Right lobe of liver (tissue), 6 donors: ENCODE data around the gene SRSF7. TPM values are rescaled to one million over a fixed set of nuclear protein-coding genes. Genes with fewer than 3 reads are reported as not detected.

Experiments used
- ATAC-seq, 4 donors: fragments of 200-7000 bp; cut with Tn5 transposase; one replicate each; pipeline ENCODE4 v1.9.1; 2020; ENCODE audit warnings: mild to moderate bottlenecking in 4 of 4, moderate library complexity in 4 of 4
- DNase-seq, 3 donors: peaks; one replicate each; pipeline ENCODE4 v3.0.0-alpha.2; 2020
- H3K27ac ChIP-seq, 3 donors: fragments of 200-600 bp; one replicate each; pipeline ENCODE4 v1.8.0; 2022
- H3K27me3 ChIP-seq, 2 donors: fragments of 200-600 bp; one replicate each; pipeline ENCODE4 v1.8.0; 2022
- H3K36me3 ChIP-seq, 4 donors: fragments of 200-600 bp; sonication (generic) in 1 of 4; one replicate each; pipeline versions ENCODE4 v1.5.1 to v1.8.0; 2017 to 2022; ENCODE audit warnings: control low read depth in 1 of 4
- H3K4me1 ChIP-seq, 4 donors: fragments of 200-600 bp; sonication (generic) in 1 of 4; one replicate each; pipeline versions ENCODE4 v1.5.1 to v1.8.0; 2017 to 2022; ENCODE audit warnings: control low read depth in 1 of 4
- H3K4me3 ChIP-seq, 3 donors: fragments of 200-600 bp; one replicate each; pipeline ENCODE4 v1.8.0; 2022
- H3K9me3 ChIP-seq, 4 donors: fragments of 200-600 bp; sonication (generic) in 1 of 4; one replicate each; pipeline versions ENCODE4 v1.5.1 to v1.8.0; 2017 to 2022; ENCODE audit warnings: control low read depth in 1 of 4
- POLR2A ChIP-seq: fragments of 450-650 bp; IDR thresholded peaks from one replicate; pipeline ENCODE4 v1.6.1; 2017; ENCODE audit warnings: antibody characterized with exemption, mild to moderate bottlenecking
- WGBS: methylation state at CpG from one replicate; pipeline ENCODE4 v1.1.6; 2018; ENCODE audit warnings: low coverage, low lambda C conversion rate; ENCODE audit not compliant: insufficient coverage; ENCODE audit errors: missing lambda C conversion rate; 5-methylcytosine and 5-hydroxymethylcytosine counted together
- intact Hi-C, 2 donors: fragments of 100-400 bp; cut with DNase I; formaldehyde crosslinking; loops; one replicate each; pipeline versions ENCODE4 v1.11.2 to v1.14.1; 2022
- total RNA-seq, 6 experiments: library from RNA; depleted of rRNA in 2 of 6; stranded (reverse); fragments of >200 nt in 2 of 6; fragmentation: NEBNext Ultra II Directional in 3 of 6; extraction: Animal tissue kit (Norgen Biotek cat#: 25700) in 3 of 6; gene quantifications; one replicate each; pipeline versions ENCODE4 v1.1.0 to v1.2.4, GENCODE V29; 2016 to 2023
- TF ChIP-seq, protein P1 (sequence below), 4 donors: fragments of 200-600 bp in 3 of 4; fragments of 450-650 bp in 1 of 4; IDR thresholded peaks; one replicate each; pipeline versions ENCODE4 v1.5.1 to v1.8.0; 2016 to 2022; ENCODE audit warnings: antibody characterized with exemption in 4 of 4, mild to moderate bottlenecking in 2 of 4
- donor health status: DM: no; HTN: yes; CAD: no.
- donor health status: DM: no; HTN: no; CAD: no.
- donor health status: DM: no; HTN: no; CAD: no.
- donor health status: DM: no; HTN: yes; CAD: no.
- donor health status: DM: no; HTN: yes; CAD: no.

Gene SRSF7
- total RNA-seq, 6 experiments from 2014 or later = 33.5 to 57.4 (median 44.4) TPM

DNA sequence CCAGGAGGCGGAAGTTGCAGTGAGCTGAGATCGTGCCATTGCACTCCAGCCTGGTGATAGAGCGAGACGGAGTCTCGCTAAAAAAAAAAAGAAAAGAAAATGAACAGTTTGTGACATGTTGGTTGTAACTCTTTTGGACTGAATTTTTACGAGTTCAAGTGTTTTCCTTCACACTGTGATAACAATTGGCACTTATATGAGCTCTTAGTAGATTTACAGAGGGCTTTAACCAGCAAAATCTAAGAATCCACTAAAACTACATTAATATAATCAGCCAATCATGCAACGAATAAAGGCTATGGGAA lies 24.7 kb upstream of the SRSF7 start:
- 83% methylated on average over 6 of the region's 7 CpGs for WGBS
- Histone ChIP-seq H3K9me3 (no peaks in the 10 kb centered on the region), H3K4me3 (no peak overlapping the region), H3K27ac (no peak overlapping the region), H3K36me3 (no peaks in the 10 kb centered on the region), H3K4me1 (peaks cover 0 to 20% (median 8%) of the 10 kb centered on the region in 4 donors), H3K27me3 (no peaks in the 10 kb centered on the region)
- TF ChIP-seq POLR2A = no peak
- TF ChIP-seq, protein P1, sequence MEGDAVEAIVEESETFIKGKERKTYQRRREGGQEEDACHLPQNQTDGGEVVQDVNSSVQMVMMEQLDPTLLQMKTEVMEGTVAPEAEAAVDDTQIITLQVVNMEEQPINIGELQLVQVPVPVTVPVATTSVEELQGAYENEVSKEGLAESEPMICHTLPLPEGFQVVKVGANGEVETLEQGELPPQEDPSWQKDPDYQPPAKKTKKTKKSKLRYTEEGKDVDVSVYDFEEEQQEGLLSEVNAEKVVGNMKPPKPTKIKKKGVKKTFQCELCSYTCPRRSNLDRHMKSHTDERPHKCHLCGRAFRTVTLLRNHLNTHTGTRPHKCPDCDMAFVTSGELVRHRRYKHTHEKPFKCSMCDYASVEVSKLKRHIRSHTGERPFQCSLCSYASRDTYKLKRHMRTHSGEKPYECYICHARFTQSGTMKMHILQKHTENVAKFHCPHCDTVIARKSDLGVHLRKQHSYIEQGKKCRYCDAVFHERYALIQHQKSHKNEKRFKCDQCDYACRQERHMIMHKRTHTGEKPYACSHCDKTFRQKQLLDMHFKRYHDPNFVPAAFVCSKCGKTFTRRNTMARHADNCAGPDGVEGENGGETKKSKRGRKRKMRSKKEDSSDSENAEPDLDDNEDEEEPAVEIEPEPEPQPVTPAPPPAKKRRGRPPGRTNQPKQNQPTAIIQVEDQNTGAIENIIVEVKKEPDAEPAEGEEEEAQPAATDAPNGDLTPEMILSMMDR (IDR thresholded peaks at IDR 0.05) = no peak
- intact Hi-C loops = no loop called here
- ATAC-seq (no peak), DNase-seq (no peak)

DNA sequence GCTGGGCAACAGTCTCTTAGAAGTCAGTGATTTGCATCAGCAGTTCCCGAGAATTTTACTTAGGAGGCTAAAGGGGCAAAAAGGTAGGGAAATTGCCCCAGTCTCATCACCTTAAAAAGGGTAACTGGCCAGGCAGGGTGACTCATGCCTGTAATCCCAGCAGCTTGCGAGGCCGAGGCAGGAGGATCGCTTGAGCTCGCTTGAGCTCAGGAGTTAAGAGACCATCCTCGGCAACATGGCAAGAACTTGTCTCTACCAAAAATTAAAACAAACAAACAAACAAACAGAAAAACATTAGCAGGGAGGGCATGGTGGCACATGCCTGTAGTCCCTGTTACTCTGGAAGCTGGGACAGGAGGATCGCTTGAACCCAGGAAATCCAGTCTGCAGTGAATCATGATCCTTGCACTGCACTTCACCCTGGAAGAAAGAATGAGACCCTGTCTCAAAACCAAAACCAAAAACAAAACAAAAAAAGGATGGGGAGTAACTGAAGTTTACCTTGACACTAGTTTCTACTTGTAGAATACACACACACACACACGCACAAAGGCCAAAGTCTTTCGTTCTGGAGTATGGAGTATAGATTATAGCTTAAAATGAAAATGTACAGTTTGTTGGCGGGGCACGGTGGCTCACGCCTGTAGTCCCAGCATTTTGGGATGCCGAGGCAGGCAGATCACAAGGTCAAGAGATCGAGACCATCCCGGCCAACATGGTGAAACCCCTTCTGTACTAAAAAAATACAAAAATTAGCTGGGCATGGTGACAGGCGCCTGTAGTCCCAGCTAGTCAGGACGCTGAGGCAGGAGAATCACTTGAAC lies 24.1 kb upstream of the SRSF7 start:
- Histone ChIP-seq H3K4me1 (peaks cover 0 to 20% (median 8%) of the 10 kb centered on the region in 4 donors), H3K36me3 (no peaks in the 10 kb centered on the region), H3K9me3 (no peaks in the 10 kb centered on the region), H3K4me3 (no peak overlapping the region), H3K27ac (no peak overlapping the region), H3K27me3 (no peaks in the 10 kb centered on the region)
- intact Hi-C loops = no loop called here
- ATAC-seq = no peak
- TF ChIP-seq, protein P1 (IDR thresholded peaks at IDR 0.05) = no peak
- WGBS = 83% methylated on average over 15 of the region's 17 CpGs
- no peak for DNase-seq

DNA sequence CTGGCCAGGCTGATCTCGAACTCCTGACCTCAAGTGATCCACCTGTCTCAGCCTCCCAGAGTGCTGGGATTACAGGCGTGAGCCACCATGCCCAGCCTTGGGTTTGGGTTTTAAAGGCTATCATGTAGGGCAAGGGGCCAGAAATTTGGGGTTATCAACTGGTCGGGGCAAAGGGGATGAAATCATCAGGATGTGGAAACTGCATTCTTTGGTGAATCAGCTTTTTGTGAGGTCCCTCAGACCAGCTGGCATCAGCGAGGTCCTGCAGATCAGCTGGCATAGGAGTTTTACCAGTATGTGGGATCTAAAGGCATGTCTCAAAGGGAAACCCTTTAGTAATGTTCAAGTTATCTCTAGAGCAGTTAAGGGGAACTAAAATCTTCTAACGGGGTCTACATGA lies 20.5 kb upstream of the SRSF7 start:
- DNase-seq (peak; percentile 44 to 81 (median 60)), ATAC-seq (peak; percentile 67 to 92 (median 79))
- Histone ChIP-seq H3K9me3 (no peaks in the 10 kb centered on the region), H3K36me3 (no peaks in the 10 kb centered on the region), H3K27ac (peak overlapping the region; percentile 13 to 71 (median 36)), H3K27me3 (no peaks in the 10 kb centered on the region), H3K4me1 (peaks cover 0 to 31% (median 10%) of the 10 kb centered on the region in 4 donors), H3K4me3 (no peak overlapping the region)
- 15% methylated on average over 5 of the region's 5 CpGs for WGBS
- TF ChIP-seq POLR2A = no peak
- TF ChIP-seq, protein P1 (IDR thresholded peaks at IDR 0.05) = no peak
- intact Hi-C loops = no loop called here

DNA sequence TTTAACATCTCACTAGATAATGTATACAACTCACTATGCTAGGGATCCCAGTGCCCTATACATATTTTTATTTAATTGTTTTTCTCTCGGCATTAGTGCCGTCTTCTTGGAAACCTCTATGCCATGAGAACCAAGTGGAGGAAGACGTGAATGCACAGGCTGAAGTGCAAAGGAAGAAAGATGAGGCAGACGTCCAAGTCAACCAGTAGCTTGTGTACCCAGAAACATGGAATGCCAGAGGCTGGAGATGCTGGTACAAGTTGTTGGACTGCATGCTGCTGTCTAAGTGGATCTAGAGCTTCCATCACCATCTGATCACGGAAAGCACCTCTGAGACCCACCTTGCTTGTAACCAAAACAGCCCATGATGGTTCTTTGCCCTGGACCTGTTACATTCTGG lies 14.4 kb upstream of the SRSF7 start:
- Histone ChIP-seq H3K27me3 (no peaks in the 10 kb centered on the region), H3K27ac (no peak overlapping the region), H3K4me1 (peaks cover 0 to 28% (median 6%) of the 10 kb centered on the region in 4 donors), H3K4me3 (no peak overlapping the region), H3K9me3 (no peaks in the 10 kb centered on the region), H3K36me3 (no peaks in the 10 kb centered on the region)
- DNase-seq (no peak), ATAC-seq (peak in 1 of 4 donors; percentile 45)
- TF ChIP-seq, protein P1 (IDR thresholded peaks at IDR 0.05) = no peak
- no peak for TF ChIP-seq POLR2A
- WGBS = 72% methylated on average over 5 of the region's 5 CpGs
- intact Hi-C loops = no loop called here
